Measurements from ENCODE around the gene RGL1. TPM values are rescaled to one million over a fixed set of nuclear protein-coding genes. Genes with fewer than 3 reads are reported as not detected.

The RGL1 gene
- total RNA-seq, 1 experiment from 2014 or later: 1.3 TPM

- Histone ChIP-seq H3K9me3 (ENCODE audit: control insufficient read depth in 1 of 2, insufficient read depth in 1 of 2, low read depth in 1 of 2, low read length in 2 of 2) (no peaks in the 10 kb centered on the region), H3K4me1 (ENCODE audit: control insufficient read depth in 1 of 2, insufficient read depth in 2 of 2, low read length in 2 of 2) (peaks cover 0 to 3% of the 10 kb centered on the region in 2 experiments; a peak in 1 of 4 replicates), H3K27me3 (ENCODE audit: insufficient read depth, low read length) (no peaks in the 10 kb centered on the region), H3K9ac (ENCODE audit: low read length) (no peak overlapping the region), H3K36me3 (ENCODE audit: control insufficient read depth in 1 of 2, insufficient read depth in 2 of 2, low read length in 2 of 2) (no peaks in the 10 kb centered on the region), H3K4me3 (replicated peaks in 1 of 2; ENCODE audit: low read depth in 1 of 2, low read length in 2 of 2) (no peak overlapping the region), H2AFZ (ENCODE audit: low read depth, low read length, poor library complexity, severe bottlenecking) (no peak overlapping the region), H3K9me2 (ENCODE audit: insufficient read depth) (no peaks in the 10 kb centered on the region), H3K79me2 (ENCODE audit: insufficient read depth, low read length) (no peaks in the 10 kb centered on the region), H4K20me1 (ENCODE audit: insufficient read depth) (no peaks in the 10 kb centered on the region), H3K4me2 (ENCODE audit: low read length) (no peak overlapping the region), H3K27ac (ENCODE audit: low read depth, low read length) (no peak overlapping the region)
- POLR2A ChIA-PET: no interaction called here
- RAD21 ChIA-PET (ENCODE audit: low non-redundant PET in 1 of 2, low total read pairs in 2 of 2, uncharacterized antibody in 2 of 2, unreplicated experiment in 2 of 2): no interaction called here
- CTCF ChIA-PET: no interaction called here
- no peak for DNase-seq (ENCODE audit: low read depth, low spot score)
- intact Hi-C loops (cut with micrococcal nuclease): no loop called here
- no peak for TF ChIP-seq CEBPB (IDR thresholded peaks at IDR 0.05; ENCODE audit: low read depth)
- TF ChIP-seq EGR1 (IDR thresholded peaks at IDR 0.05; ENCODE audit: low read depth): no peak
- no peak for ATAC-seq
- no TSS peak for BruUV-seq (replicated peaks)
These were observed 42.7 kb downstream of the RGL1 start for GRCh38 chr1:183847641-183848040.

DNA sequence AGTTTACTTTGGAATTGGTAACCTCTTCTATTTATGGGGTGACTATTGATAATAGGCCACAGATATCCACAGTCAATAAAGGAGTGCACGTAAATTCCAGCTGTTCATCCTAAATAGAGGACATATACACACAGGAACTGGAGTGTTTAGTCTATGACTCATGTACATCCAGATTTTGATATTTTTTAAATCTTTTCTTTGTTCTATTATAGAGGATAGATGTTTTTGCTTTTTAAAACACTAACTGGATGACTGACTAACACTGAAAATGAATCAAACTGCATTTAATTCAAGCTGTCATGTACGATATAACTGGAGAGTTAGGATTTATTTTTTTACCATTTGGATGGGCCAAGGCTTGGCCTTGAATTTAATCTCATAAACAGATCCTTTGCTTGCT lies 45.9 kb downstream of the RGL1 start:
- Histone ChIP-seq H3K36me3 (ENCODE audit: control insufficient read depth in 1 of 2, insufficient read depth in 2 of 2, low read length in 2 of 2) (no peaks in the 10 kb centered on the region), H4K20me1 (ENCODE audit: insufficient read depth) (no peaks in the 10 kb centered on the region), H3K79me2 (ENCODE audit: insufficient read depth, low read length) (no peaks in the 10 kb centered on the region), H3K4me1 (ENCODE audit: control insufficient read depth in 1 of 2, insufficient read depth in 2 of 2, low read length in 2 of 2) (no peaks in the 10 kb centered on the region), H2AFZ (ENCODE audit: low read depth, low read length, poor library complexity, severe bottlenecking) (no peak overlapping the region), H3K4me2 (ENCODE audit: low read length) (no peak overlapping the region), H3K27me3 (ENCODE audit: insufficient read depth, low read length) (no peaks in the 10 kb centered on the region), H3K27ac (ENCODE audit: low read depth, low read length) (no peak overlapping the region), H3K9me2 (ENCODE audit: insufficient read depth) (no peaks in the 10 kb centered on the region), H3K9ac (ENCODE audit: low read length) (no peak overlapping the region), H3K9me3 (ENCODE audit: control insufficient read depth in 1 of 2, insufficient read depth in 1 of 2, low read depth in 1 of 2, low read length in 2 of 2) (no peaks in the 10 kb centered on the region), H3K4me3 (replicated peaks in 1 of 2; ENCODE audit: low read depth in 1 of 2, low read length in 2 of 2) (no peak overlapping the region)
- intact Hi-C loops (cut with micrococcal nuclease): no loop called here
- BruUV-seq (replicated peaks): no TSS peak
- TF ChIP-seq ZFX (IDR thresholded peaks at IDR 0.05) (no peak), MAX (IDR thresholded peaks at IDR 0.05) (no peak), FOSL1 (IDR thresholded peaks at IDR 0.05; ENCODE audit: low read depth) (no peak), RAD21 (IDR thresholded peaks at IDR 0.05; ENCODE audit: low read depth) (no peak), EZH2phosphoT487 (IDR thresholded peaks at IDR 0.05; ENCODE audit: borderline replicate concordance) (no peak), POLR2AphosphoS5 (IDR thresholded peaks at IDR 0.05; ENCODE audit: low read depth, low read length) (no peak)
- ChIA-PET CTCF (no interaction called here), RAD21 (ENCODE audit: low non-redundant PET in 1 of 2, low total read pairs in 2 of 2, uncharacterized antibody in 2 of 2, unreplicated experiment in 2 of 2) (no interaction called here), POLR2A (no interaction called here)
- no peak for DNase-seq (ENCODE audit: low read depth, low spot score)
- ATAC-seq: no peak
